Activated CD4-positive, alpha-beta T cell treated with anti-CD3 and anti-CD28 coated beads for 36 hours (primary cell): Measurements from ENCODE around the gene WDR19. TPM values are rescaled to one million over a fixed set of nuclear protein-coding genes. Genes with fewer than 3 reads are reported as not detected.

Experiments used
- ATAC-seq: fragments of 200-7000 bp; cut with Tn5 transposase; one replicate; pipeline ENCODE4 v1.10.0; 2021; ENCODE audit warnings: mild to moderate bottlenecking, moderate library complexity
- CTCF ChIA-PET: fragments of 350-600 bp; sonication (Branson Sonifier 250); formaldehyde crosslinking; loops from one replicate; lab custom pipeline; 2021; ENCODE audit warnings: antibody characterized with exemption; lab: Charles Lee
- POLR2A ChIA-PET: fragments of 350-600 bp; sonication (Branson Sonifier 250); formaldehyde crosslinking; loops from one replicate; lab custom pipeline; 2021; ENCODE audit warnings: antibody characterized with exemption, inconsistent platforms; lab: Charles Lee
- DNase-seq: peaks from one replicate; pipeline ENCODE4 v3.0.0-alpha.2; 2020
- H3K27ac Mint-ChIP-seq: one replicate; pipeline ENCODE4 v1.8.0; 2021; ENCODE audit warnings: mixed read lengths
- H3K27me3 Mint-ChIP-seq: one replicate; pipeline ENCODE4 v1.8.0; 2021; ENCODE audit warnings: mixed read lengths
- H3K36me3 Mint-ChIP-seq: one replicate; pipeline ENCODE4 v1.8.0; 2021; ENCODE audit warnings: low read depth, mixed read lengths
- H3K4me1 Mint-ChIP-seq: one replicate; pipeline ENCODE4 v1.8.0; 2021; ENCODE audit warnings: mixed read lengths
- H3K4me3 Mint-ChIP-seq: one replicate; pipeline ENCODE4 v1.8.0; 2021; ENCODE audit warnings: mild to moderate bottlenecking, moderate library complexity, mixed read lengths
- H3K9me3 Mint-ChIP-seq: one replicate; pipeline ENCODE4 v1.8.0; 2021; ENCODE audit warnings: low read depth, mixed read lengths
- intact Hi-C, 2 experiments: fragments of 100-400 bp; cut with DNase I in 1 of 2; cut with micrococcal nuclease in 1 of 2; formaldehyde crosslinking; loops; one replicate each; pipeline versions ENCODE4 v1.14.2 to v1.15.1; 2022 to 2024; cut with DNase I, micrococcal nuclease
- total RNA-seq, 2 experiments: library from RNA; stranded (reverse); gene quantifications; one replicate each; pipeline ENCODE4 v1.2.3, GENCODE V29; 2021

WDR19 gene
- total RNA-seq, 2 experiments from 2014 or later: 12.1 to 16.2 TPM

- H3K27ac Mint-ChIP-seq: no peak overlapping the region
- peaks cover 9% of the 10 kb centered on the region for H3K4me1 Mint-ChIP-seq
- intact Hi-C loops: no loop called here
- no peaks in the 10 kb centered on the region for H3K9me3 Mint-ChIP-seq
- ATAC-seq: no peak
- no peak overlapping the region for H3K4me3 Mint-ChIP-seq
- ChIA-PET CTCF (interaction anchor here (1.2 to 2.2 kb wide), 2 partner anchors 9 to 41 kb away, joined by 3 to 5 read pairs; no protein-coding TSS in a partner anchor), POLR2A (interaction anchor here (0.7 kb wide), 1 partner anchor 12 kb away, joined by 6 read pairs; no protein-coding TSS in a partner anchor)
- no peak for DNase-seq
- no peaks in the 10 kb centered on the region for H3K27me3 Mint-ChIP-seq
- peaks cover 62% of the 10 kb centered on the region for H3K36me3 Mint-ChIP-seq
Measured at GRCh38 chr4:39323821-39324220, 141.5 kb downstream of the WDR19 start.

- no peak overlapping the region for H3K4me3 Mint-ChIP-seq
- H3K27me3 Mint-ChIP-seq: no peaks in the 10 kb centered on the region
- no peak overlapping the region for H3K27ac Mint-ChIP-seq
- DNase-seq (no peak), ATAC-seq (no peak)
- intact Hi-C loops: no loop called here
- peaks cover 9% of the 10 kb centered on the region for H3K4me1 Mint-ChIP-seq
- ChIA-PET CTCF (interaction anchor here (1.2 to 2.2 kb wide), 2 partner anchors 10 to 40 kb away, joined by 3 to 5 read pairs; no protein-coding TSS in a partner anchor), POLR2A (no interaction called here)
- H3K36me3 Mint-ChIP-seq: peaks cover 61% of the 10 kb centered on the region
- H3K9me3 Mint-ChIP-seq: no peaks in the 10 kb centered on the region
Measured at GRCh38 chr4:39324446-39324845, 142.1 kb downstream of the WDR19 start.

- DNase-seq: no peak
Measured at GRCh38 chr4:39324897-39325613, 142.7 kb downstream of the WDR19 start.

GRCh38 chr4:39326468-39326977 lies 144.2 kb downstream of the WDR19 start:
- ATAC-seq: no peak
- ChIA-PET CTCF (no interaction called here), POLR2A (no interaction called here)
- H3K27ac Mint-ChIP-seq: no peak overlapping the region
- H3K36me3 Mint-ChIP-seq: peaks cover 48% of the 10 kb centered on the region
- H3K9me3 Mint-ChIP-seq: no peaks in the 10 kb centered on the region
- H3K4me3 Mint-ChIP-seq: no peak overlapping the region
- H3K4me1 Mint-ChIP-seq: peaks cover 5% of the 10 kb centered on the region
- H3K27me3 Mint-ChIP-seq: no peaks in the 10 kb centered on the region
- no peak for DNase-seq
- intact Hi-C loops: no loop called here

More at GRCh38 chr4:39324897-39325613, 142.7 kb downstream of the WDR19 start:
- H3K4me3 Mint-ChIP-seq: no peak overlapping the region
- intact Hi-C loops: no loop called here
- no peaks in the 10 kb centered on the region for H3K9me3 Mint-ChIP-seq
- no peak for ATAC-seq
- H3K4me1 Mint-ChIP-seq: peaks cover 5% of the 10 kb centered on the region
- peaks cover 57% of the 10 kb centered on the region for H3K36me3 Mint-ChIP-seq
- ChIA-PET CTCF (interaction anchor here (2.2 kb wide), 1 partner anchor 40 kb away, joined by 5 read pairs; no protein-coding TSS in a partner anchor), POLR2A (no interaction called here)
- no peaks in the 10 kb centered on the region for H3K27me3 Mint-ChIP-seq
- H3K27ac Mint-ChIP-seq: peak overlapping the region; percentile 58

- Mint-ChIP-seq H3K4me1 (peaks cover 11% of the 10 kb centered on the region), H3K27ac (no peak overlapping the region), H3K27me3 (no peaks in the 10 kb centered on the region), H3K9me3 (no peaks in the 10 kb centered on the region), H3K36me3 (peaks cover 30% of the 10 kb centered on the region), H3K4me3 (no peak overlapping the region)
- DNase-seq: no peak
- intact Hi-C loops: no loop called here
- ChIA-PET POLR2A (interaction anchor here (0.6 to 0.7 kb wide), 2 partner anchors 27 to 37 kb away, joined by 3 to 4 read pairs; no protein-coding TSS in a partner anchor), CTCF (interaction anchor here (1.0 to 1.4 kb wide), 2 partner anchors 15 to 17 kb away, joined by 3 read pairs; no protein-coding TSS in a partner anchor)
- no peak for ATAC-seq
Measured at GRCh38 chr4:39330353-39330752, 148.0 kb downstream of the WDR19 start.

- Mint-ChIP-seq H3K9me3 (no peaks in the 10 kb centered on the region), H3K27me3 (no peaks in the 10 kb centered on the region), H3K4me3 (no peak overlapping the region), H3K36me3 (peaks cover 25% of the 10 kb centered on the region), H3K27ac (no peak overlapping the region), H3K4me1 (peaks cover 17% of the 10 kb centered on the region)
- no peak for DNase-seq
- POLR2A ChIA-PET: interaction anchor here (0.6 kb wide), 1 partner anchor 27 kb away, joined by 4 read pairs; no protein-coding TSS in a partner anchor
- intact Hi-C loops: no loop called here
- CTCF ChIA-PET: interaction anchor here (1.0 kb wide), 1 partner anchor 14 kb away, joined by 3 read pairs; no protein-coding TSS in a partner anchor
- no peak for ATAC-seq
Measured at GRCh38 chr4:39331191-39331590, 148.9 kb downstream of the WDR19 start.

Other genes with a start within 250 kb of the WDR19 start
- 10 to 100 TPM; 14.3 to 15.4 TPM for gene TMEM156, start 150.1 kb upstream of the WDR19 start, total RNA-seq
- gene KLHL5, start 120.3 kb upstream of the WDR19 start, total RNA-seq: 10 to 100 TPM; 11.6 to 14.3 TPM
- 100 to 1,000 TPM; 112 to 216 TPM for gene RFC1, start 183.8 kb downstream of the WDR19 start, total RNA-seq
- not detected for gene KLB, start 224.4 kb downstream of the WDR19 start, total RNA-seq